Testis (tissue), 2 donors: ENCODE data around the gene CBARP.

Experiments used
- CTCF ChIP-seq, 3 experiments: fragments of 450-650 bp in 2 of 3; fragments of 200-600 bp in 1 of 3; sonication (generic) in 1 of 3; IDR thresholded peaks; one replicate each; pipeline ENCODE4 v1.5.1; 2016 to 2019; ENCODE audit warnings: antibody characterized with exemption in 3 of 3, mild to moderate bottlenecking in 2 of 3, moderate library complexity in 1 of 3
- POLR2A ChIP-seq: fragments of 450-650 bp; IDR thresholded peaks from one replicate; pipeline ENCODE4 v1.6.1; 2017; ENCODE audit warnings: antibody characterized with exemption, mild to moderate bottlenecking, moderate library complexity

DNA sequence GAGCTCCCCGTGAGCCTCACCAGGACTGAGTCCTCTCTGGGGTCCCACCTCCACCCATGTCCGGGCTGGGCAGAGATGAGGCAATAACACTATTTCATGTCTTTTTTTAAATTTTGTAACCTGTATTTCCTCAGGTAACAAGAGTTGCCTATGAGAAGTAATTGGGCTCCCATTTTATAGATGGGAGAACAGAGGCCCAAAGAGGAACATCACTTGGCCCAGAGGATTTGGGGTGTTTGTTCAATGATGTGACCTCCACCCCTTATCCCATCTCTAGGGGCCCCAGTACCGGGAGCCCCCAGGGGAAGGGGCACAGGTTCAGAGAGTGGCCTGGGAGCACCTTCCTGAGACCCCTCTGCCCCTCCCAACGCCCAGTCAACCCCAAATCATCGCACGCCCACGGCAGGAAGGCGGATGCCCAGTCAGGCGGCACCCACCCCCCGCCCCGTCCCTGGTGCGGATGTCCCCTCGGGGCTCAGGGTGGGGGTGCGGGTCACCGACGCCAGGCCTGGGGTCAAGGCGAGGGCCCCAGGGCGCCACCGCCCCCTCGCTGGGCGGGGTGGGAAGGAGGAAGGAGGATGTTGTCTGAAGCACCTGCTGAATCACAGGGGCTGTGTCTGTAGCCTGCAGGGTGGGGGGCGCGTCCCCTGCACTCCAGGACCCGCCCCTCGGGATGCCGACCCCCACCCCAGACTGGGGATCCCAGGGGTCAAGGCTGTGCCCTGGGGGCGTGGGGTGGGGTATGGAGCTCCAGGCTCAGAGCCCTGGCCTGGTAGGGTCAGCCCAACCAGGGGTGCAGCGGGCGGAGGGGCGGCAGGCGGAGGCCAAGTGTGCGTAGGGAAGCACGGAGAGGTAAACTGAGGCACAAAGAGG, 22.3 kb upstream of the CBARP start:
- TF ChIP-seq CTCF (IDR thresholded peaks at IDR 0.05), result no peak
- no peak for TF ChIP-seq POLR2A
